GM18870 (cell line): ENCODE results near the gene PPM1M.

Source experiments
- ATAC-seq: cut with Tn5 transposase; IDR thresholded peaks from one replicate; pipeline ENCODE4 v1.9.1; 2021; ENCODE audit warnings: moderate library complexity; ENCODE audit not compliant: unreplicated experiment

The PPM1M gene

DNA sequence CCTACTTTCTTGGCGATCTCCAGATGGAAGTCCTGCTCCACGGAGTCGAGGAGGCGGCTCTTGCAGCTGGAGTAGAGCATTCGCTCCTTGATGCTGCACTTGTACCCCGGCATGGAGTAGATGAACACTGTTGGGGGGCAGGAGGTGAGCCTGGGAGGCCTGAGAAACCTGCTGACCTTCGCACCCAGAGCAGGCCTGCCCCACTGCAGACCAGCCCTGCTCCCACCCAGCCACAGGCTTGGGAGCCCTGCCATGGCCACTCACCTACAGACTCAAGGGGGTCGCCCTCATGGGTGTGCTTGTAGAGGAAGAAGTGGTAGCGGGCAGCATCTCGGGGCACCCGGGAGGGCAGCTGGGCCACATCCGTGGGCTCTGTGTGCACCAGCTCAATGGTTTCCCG, 15.9 kb upstream of the PPM1M start:
- ATAC-seq: no peak

DNA sequence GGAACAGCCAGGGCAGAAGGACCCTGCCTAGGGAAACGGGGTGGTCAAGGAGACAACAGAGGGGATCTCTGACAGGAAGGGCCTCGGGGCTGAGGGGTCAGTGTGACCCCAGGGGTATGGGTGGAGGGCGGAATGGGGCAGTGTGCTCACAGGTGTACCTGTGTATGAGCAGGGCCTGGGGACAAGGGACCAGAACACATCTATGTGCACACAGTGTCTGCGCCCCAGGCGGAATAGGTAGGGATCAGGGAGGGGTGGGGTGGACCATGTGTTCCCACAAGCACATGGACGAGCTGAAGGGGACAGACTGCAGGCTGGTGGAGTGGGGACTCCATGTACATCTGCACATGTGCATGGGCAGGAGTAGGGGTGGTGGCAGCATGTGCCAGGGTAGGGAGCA, 15.1 kb upstream of the PPM1M start:
- ATAC-seq: no peak

DNA sequence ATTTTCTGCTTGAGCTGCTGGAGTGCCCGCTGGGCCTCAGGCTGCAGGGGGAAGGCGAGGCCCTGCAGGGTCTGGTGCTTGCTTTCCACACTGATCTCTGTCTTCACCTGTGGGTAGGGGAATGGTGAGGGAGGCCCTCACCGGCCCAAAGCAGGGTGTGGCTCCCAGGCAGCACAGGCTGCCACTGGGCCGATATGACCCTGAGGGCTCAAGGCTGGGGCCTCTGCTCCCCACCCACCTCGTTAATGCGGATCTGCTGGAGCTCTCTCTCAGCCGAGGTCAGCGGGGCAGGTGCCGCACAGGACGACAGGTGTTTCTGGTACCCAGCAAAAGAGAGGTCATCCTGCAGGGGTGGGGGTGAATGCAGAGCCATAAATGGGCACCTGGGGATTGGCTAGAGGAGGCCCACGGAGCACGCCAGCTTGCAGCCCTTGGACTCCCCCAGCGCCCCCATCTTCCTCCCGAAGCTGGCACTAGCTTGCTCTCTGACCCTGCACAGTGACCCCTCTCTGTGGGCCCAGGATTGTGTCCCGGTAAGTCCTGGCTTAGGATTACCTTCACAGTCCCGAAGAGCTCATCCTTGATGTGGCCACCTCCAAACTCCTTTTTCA, 14.6 kb upstream of the PPM1M start:
- no peak for ATAC-seq

DNA sequence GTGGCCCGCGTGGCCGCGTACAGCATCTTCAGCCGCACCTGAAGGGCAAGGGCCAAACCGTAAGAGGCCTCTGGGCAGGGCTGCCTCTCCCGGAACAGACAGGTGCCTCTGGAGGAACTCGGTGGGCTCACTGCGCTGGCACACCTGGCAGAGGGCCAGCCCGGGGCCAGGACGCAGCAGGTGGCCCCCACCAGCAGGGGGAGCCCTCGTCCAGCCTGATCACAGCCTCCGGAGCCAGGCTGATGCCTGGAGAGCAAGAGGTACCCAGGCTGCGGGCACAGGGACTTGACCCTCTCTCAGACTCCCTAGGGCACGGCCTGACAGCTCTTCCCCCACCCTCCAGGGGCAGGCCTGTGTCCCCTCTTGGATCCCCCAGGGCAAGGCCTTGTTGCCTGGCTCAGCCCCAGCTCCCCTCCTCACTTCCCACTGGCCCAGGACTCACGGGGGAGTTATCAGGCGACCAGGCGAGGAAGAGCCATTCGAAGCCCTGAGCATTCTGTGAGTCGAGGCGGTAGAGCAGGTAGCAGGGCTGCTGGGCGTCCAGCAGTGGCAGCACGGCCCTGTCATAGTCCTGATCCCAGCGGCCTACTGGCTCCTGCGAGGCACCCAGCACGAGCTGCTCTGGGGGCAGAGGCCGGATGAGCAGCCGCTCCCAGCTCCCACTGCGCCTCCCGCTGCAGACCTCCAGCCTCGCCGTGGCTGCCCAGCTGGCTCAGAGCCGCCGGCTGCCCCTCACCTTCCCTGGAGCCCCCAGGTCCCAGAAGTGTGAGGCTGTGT, 13.9 kb upstream of the PPM1M start:
- ATAC-seq: no peak

DNA sequence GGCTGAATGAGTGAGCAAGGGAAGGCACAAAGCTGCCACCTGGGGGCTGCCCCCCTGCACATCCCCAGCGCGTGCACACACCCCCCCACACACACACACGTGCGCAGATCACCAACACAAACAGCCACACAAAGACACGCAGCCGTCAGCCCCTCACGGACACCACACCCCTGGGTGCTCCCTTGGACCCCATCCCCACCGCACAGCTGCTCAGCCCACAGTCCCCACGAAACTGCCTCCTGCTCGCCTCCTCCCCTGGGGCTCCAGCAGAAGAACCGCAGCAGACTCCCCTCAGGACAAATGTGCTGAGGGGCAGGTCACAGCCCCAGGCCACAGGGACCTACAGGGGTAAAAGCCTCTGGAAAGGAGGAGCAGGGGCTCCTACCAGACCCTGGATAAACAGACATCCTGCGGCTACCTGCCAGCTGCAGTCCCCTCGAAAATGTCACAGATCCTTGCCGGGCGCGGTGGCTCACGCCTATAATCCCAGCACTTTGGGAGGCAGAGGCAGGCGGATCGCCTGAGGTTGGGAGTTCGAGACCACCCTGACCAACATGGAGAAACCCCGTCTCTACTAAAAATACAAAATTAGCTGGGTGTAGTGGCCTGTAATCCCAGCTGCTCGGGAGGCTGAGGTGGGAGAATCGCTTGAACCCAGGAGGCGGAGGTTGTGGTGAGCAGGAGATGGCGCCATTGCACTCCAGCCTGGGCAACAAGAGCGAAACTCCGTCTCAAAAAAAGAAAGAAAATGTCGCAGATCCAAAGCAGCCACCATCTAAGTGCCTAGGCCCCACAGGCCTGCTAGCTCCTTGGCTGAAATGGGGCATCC, 13.1 kb upstream of the PPM1M start:
- no peak for ATAC-seq

DNA sequence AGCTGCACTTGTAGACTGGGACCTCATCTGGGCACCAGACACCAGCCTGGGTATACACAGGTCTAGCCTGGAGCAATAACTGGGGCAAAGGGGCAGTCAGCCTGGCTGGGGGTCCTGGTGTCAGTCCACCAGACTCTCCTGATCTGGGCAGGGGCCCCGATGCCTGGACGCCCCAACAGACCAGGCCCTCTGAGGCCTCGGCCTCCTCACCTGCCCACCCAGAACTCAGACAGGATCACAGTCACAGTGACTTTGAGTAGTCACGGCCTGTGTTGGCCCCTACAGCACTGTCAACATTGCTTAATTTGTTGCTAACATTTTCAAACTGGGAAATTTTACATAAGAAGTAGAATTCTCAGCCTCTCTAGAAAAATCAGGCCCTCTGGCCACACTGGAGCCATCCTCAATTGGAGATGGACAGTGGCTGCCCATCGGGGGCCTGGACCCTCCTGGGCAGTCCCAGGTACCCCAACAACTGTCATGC, 12.4 kb upstream of the PPM1M start:
- ATAC-seq: no peak

DNA sequence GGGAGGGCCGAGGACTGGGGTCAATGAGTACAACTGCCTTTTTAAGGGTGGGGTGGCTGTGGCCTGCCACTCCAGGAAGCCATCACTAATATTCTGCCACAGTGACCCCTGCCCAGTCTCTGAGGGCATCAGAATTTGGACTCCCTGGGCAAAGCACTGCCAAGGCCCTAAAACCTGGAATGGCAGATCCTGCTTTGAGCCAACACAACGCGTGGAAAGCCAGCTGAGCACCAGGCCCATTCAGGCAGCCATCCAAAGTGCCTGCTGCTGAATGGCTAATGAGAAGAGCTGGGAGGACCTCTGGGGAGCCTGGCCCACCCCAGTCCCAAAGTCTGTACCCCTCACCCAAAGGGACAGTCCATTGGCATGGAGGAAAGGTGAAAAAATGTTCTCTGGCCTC, 11.6 kb upstream of the PPM1M start:
- ATAC-seq: no peak

DNA sequence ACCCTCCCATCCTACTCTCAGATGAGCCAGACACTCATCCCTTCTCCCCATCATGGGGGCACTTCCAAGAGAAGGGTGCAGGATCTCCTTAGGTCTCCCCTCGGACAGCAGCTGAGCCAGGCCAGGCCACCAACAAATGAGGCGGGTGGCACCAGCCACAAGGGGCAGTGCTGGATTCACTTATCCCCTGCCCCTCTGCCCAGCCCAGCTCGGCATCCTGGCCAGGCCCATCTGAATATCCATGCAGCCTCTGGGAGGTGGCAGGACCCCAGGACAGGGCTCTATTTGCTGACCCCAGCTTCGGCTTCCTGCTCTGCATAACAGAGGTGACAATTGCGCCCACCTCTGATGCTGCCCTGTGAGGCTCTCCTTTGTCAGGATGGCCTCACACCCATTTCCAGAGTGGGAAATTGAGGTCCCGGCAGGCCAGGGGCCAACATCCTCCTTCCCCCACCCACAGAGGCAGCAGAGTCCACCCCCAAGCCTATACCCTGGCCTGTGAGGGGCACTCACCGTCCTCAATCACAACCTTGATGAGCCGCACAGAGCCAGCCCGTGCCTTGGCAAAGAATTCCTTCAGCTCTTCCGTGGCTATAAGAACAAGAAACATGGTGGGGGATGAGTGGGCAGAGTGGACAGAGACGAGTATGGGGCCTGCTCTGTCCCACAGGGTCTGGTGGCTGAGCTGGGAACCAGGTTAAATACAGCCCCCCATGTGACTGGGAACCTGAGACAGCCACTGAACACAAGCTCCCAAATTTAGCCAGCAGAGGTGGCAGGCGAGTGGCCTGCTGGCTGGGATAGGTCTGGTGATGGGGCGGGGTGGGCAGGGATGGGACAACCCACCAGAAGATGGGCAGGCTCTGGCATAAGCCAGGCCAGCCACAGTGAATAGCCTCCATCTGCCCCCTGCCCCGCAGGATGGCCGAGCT, 10.8 kb upstream of the PPM1M start:
- ATAC-seq: no peak

DNA sequence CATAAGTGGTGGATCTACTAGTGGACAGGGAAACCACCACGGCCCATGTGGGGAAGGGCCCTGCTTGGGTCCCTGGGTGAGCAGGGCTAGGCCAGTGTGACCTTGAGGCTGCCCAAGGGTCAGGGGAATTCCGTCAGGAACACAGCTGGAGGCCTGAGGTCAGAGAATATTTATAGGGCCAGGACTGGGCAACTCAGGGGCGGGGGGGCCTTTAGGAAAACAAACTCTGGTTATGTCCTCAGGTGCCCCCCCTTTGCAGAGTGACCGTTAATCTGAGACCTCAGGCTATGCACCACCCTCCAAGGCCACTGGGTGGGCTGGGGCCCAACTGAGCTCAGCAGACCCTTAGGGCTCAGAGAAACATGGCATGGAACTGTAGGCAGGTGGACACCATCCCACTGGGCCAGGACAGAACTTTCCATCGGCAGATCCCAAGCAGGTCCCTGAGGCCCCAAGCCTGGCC, 9.1 kb upstream of the PPM1M start:
- no peak for ATAC-seq

DNA sequence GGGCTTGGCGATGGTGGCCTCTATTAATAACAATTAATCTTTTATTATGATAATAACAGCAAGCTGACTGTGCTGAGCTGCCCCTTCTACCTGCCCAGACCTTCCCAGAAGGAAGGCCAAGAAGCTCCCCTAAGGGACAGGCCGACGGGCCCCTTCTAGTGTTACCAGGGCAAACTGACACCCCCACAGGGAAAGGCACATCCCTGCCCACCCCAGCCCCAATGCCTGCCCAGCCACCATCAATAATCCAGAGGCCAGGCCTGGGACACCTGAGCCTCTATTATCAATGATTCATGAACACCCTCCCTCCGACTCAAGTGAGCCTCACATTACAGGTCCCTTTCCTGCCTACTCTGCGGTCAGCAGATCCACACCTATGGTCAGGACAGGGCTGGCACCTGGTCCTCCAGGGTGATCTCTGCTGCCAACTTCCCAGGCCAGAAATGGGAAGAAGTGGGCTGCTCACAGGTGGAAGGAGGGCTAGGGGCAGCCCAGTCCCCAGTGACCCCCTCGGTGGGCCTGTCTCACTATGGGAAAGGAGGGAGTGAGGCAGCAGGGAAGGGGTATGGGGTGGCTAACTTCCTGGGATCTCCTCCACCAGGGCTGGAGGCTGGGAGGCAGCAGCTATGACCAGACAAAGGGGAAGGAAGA, 8.4 kb upstream of the PPM1M start:
- ATAC-seq: no peak

DNA sequence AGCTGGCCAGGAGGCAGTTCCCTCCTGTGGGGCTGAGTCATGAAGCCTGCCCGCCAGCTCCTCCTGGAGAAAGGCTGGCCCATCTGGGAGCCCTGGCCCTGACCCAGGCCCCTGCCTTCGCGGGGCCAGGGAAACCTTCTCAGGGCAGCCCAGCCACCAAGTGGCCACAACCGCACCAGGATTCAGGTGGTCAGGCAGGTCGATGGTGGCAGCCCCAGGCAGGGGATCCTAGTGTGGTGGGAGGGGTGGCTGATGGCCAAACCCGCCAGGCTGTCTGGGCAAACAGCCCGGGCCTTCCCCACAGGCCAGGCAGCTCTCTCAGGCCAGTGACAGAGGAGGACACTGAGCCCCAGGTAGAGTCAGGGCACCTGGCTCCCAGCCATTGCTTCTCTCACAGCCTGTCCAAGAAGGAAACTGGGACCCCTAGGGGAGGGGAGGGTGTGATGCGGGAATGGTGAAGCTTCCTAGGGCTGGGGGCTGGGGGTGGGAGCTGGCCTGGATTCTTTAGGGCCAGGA, 7.8 kb upstream of the PPM1M start:
- ATAC-seq: no peak

DNA sequence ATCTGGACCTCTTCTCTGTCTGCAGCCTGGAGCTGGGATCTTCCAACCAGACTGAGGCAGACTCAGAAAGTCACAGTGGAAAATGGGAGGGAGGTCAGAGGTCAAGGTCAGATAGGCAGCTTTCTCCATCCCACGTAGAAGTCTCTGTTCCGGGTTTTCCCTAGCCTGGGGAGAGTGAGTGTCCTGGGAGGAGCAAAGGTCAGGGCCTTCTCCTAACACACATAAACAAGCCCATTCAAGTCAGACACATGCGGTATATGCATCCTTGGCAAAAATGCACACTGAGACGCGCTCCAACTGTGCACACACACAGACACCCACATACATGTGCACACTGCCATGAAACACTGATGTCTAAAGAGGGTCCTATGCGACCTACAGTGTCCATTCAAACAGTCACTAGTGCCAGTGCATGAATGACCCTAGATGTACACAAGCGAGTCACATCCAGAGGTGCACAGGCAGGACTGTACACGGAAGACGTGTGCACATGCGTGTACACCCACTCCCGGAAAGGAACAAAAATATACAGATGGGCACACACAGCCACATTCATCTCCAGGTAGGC, 7.3 kb upstream of the PPM1M start:
- ATAC-seq: peak; percentile 13

DNA sequence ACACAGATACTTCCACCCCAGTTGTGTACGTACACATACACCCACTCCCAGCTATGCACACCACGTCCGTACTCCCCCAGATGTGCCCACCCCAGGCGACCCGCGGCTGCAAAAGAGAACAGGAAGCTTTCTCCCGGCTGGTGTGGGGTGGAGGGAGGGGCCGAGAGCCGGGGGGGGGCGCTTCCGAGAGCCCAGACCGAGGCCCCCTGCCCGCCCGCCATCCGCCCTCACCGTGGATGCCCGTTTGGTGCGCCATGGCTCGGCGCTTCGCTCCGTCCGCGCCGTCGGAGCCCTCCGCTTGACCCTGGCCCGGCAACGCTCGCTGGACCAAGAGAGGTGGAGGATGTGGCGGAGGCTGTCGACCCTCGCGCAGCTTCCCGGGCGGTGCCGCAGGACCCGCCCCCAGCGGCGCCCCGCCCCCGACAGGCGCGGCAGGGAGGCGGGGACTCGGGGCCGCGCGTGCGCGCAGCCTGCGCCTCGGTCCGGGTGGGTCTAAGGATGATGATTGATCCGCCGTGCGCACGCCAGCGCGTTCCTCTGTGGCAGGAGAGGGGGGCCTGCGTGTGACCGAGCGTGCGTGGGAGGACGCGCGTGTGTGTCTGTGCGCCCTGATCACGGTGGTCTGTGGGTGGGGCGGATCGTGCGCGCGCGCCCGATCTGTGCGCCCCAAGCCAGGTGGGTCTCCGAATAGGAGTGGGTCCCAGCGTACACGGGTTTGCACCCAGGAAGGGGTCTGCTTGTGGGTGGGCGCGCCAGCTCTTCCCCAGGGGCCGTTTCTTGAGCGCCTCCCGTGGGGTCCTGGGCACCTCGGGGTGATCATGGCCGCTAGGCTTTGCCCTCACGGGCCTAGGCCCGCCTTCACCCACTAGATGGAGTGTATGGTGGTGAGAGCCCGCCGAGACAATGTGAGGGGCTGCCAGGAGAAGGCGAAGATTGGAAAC, 6.5 kb upstream of the PPM1M start, which contains the start of gene TWF2:
TSS of gene TWF2 (minus strand) at position 398 of the 941 bp plus-strand sequence. CDS start at position 256, 142 bp downstream.
- ATAC-seq: peak; percentile 48

DNA sequence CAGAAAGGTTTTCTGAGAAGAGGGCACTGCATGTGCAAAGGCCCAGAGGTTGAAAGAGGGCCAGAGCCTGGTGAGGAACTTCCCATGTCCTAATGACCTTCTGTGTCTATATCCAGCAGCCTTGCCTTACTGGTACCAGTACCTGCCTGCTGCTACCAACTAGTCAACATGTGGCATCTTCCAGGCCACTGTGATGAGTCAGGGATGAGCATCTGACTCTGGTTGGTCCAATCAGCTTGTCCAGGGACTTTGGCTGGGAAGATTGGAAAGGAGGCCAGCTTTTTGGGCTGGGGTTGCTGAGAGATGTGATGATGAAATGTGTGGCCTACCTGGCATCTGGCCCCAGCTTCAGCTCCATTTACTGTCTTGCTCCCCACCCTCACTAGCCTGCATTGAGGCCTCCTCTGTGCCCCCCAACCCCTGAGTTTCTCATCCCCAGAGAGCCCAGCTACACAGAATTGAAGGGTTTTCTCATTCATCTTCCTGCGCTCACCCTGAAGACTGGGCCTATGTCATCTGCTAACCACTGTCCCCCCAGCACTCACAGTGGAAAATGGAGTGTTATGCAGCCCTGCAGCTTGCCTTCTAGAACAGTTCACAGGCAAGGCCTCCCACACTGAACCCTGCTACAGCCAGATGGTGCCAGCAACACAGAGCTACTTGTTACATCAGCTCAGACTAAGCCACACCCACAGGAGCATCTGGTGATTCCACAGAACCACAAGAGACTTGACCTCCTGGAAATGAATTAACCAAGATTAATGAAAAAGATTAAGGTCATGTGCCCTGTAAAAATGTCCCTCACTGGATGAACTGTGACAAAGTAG, 5.3 kb upstream of the PPM1M start:
- ATAC-seq: no peak

DNA sequence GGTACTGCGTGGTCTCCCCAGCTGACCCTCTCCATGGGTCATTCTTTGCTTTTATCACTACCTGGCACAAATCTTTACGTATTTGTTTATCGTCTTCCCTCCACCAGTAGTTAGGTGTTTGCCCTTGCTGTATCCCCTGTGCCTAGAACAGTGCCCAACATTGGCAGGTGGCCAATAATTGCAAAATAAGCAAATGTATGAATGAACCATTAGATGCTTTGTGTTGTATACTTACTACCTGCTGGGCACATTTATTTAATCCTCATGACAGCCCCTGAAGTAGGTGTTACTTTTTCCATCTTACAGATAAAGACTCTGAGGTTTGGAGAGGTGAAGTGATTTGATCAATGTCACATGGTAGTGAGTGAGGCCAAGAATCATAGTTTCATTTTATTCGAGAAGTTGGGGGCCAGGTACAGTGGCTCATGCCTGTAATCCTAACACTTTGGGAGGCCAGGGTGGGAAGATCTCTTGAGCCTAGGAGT, 4.6 kb upstream of the PPM1M start:
- no peak for ATAC-seq

DNA sequence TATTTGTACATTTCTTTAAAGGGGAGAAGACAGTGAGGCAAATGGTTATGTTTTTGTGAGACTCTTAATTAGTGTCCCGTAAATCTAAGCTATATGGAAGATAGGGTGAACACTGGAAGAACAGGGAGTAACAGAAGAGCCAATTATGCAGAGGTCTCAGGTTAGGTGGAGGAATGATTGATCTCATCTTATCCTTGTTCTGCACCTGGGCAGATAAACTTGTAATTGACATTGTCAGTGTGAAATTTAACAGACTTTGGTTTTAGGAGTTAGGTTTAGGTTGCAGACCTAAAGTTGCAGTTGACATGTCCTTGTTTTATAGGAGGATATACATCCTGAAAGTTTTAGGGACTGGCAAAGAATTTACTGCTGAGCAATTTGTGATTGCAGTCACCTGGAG, 3.5 kb upstream of the PPM1M start:
- ATAC-seq: no peak
